Measurements from ENCODE around the gene TMEM51. TPM values are rescaled to one million over a fixed set of nuclear protein-coding genes. Genes with fewer than 3 reads are reported as not detected.

TMEM51 gene
- polyA plus RNA-seq, 1 donor (not counting 4 experiments of a cell fraction or from before 2014, with no cell fraction given), result 12.9 TPM

DNA sequence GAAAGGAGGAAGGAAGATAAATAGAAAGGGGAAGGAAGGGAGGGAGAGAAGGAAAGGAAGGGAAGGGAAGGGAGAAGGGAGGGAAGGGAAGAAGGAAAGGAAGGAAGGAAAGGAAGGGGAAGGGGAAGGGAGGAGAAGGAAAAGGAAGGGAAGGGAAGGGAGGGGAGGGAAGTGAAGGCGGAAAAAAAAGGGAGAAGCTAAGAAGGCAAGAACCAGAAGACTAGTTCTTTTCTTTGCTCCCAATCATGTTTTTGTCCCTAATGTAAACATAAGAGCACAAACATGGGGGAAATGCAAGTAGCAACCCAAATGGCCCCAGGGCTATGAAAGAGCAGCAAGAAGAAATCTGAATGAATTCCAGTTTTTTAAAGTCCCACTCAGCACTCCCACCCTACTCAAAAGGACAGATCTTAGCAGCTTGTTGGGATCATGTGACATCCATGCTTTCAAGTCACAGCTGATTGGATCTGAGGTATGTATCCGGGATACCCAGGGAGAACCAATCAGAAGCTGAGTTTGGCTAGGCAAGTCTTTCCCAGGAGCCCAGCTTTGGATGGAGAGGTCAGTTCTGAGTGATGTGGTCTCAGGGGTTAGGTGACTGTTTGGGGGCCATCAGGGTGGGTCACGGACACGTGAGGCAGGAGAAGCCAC is 69.2 kb downstream of the TMEM51 start:
- H3K36me3 ChIP-seq (ENCODE audit: control insufficient read depth in 2 of 2, extremely low read depth in 1 of 2, insufficient read depth in 2 of 2, low read length in 2 of 2), result peaks cover 6 to 17% of the 10 kb centered on the region in 2 experiments
- H3K4me1 ChIP-seq (ENCODE audit: control insufficient read depth, extremely low read depth, insufficient read depth, low read length), result no peaks in the 10 kb centered on the region
- no peaks in the 10 kb centered on the region for H3K27me3 ChIP-seq (ENCODE audit: control insufficient read depth, extremely low read depth, insufficient read depth, low read length)
- no peak overlapping the region for H3K9ac ChIP-seq (ENCODE audit: control insufficient read depth, extremely low read depth, insufficient read depth, low read length)
- TF ChIP-seq EZH2 (IDR thresholded peaks at IDR 0.05; ENCODE audit: low read length), result no peak
- TF ChIP-seq, protein P1, sequence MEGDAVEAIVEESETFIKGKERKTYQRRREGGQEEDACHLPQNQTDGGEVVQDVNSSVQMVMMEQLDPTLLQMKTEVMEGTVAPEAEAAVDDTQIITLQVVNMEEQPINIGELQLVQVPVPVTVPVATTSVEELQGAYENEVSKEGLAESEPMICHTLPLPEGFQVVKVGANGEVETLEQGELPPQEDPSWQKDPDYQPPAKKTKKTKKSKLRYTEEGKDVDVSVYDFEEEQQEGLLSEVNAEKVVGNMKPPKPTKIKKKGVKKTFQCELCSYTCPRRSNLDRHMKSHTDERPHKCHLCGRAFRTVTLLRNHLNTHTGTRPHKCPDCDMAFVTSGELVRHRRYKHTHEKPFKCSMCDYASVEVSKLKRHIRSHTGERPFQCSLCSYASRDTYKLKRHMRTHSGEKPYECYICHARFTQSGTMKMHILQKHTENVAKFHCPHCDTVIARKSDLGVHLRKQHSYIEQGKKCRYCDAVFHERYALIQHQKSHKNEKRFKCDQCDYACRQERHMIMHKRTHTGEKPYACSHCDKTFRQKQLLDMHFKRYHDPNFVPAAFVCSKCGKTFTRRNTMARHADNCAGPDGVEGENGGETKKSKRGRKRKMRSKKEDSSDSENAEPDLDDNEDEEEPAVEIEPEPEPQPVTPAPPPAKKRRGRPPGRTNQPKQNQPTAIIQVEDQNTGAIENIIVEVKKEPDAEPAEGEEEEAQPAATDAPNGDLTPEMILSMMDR (optimal IDR thresholded peaks at IDR 0.05 in 1 of 3, IDR thresholded peaks at IDR 0.05 in 1 of 3, conservative IDR thresholded peaks at IDR 0.05 in 1 of 3; ENCODE audit: extremely low read depth in 1 of 3, insufficient read depth in 2 of 3, low read length in 3 of 3), result no peak
- DNase-seq (ENCODE audit: low read depth, low spot score) (no peak), FAIRE-seq (no peak)
- H3K4me2 ChIP-seq (ENCODE audit: control insufficient read depth, extremely low read depth, insufficient read depth, low read depth, low read length), result no peak overlapping the region
- H3K27ac ChIP-seq (ENCODE audit: control insufficient read depth, insufficient read depth, low read length), result no peak overlapping the region
- H3K9me1 ChIP-seq (ENCODE audit: control insufficient read depth, extremely low read depth, insufficient read depth, low read length), result no peaks in the 10 kb centered on the region
- no peak overlapping the region for H2AFZ ChIP-seq (ENCODE audit: control insufficient read depth, low read length)
- no peaks in the 10 kb centered on the region for H3K9me3 ChIP-seq (ENCODE audit: control insufficient read depth, low read depth, low read length)
- no peak overlapping the region for H3K4me3 ChIP-seq (ENCODE audit: control insufficient read depth in 2 of 3, extremely low read depth in 1 of 3, insufficient read depth in 2 of 3, low read depth in 1 of 3, low read length in 3 of 3)
- no peaks in the 10 kb centered on the region for H3K79me2 ChIP-seq (ENCODE audit: control insufficient read depth, insufficient read depth, low read length)
- H4K20me1 ChIP-seq (ENCODE audit: control insufficient read depth, extremely low read depth, insufficient read depth, low read length), result peaks cover 2% of the 10 kb centered on the region
- dilution Hi-C loops (cut with MboI; ENCODE audit: extremely low pct_ligation_motif_present, low sequenced_read_pairs), result no loop called here

DNA sequence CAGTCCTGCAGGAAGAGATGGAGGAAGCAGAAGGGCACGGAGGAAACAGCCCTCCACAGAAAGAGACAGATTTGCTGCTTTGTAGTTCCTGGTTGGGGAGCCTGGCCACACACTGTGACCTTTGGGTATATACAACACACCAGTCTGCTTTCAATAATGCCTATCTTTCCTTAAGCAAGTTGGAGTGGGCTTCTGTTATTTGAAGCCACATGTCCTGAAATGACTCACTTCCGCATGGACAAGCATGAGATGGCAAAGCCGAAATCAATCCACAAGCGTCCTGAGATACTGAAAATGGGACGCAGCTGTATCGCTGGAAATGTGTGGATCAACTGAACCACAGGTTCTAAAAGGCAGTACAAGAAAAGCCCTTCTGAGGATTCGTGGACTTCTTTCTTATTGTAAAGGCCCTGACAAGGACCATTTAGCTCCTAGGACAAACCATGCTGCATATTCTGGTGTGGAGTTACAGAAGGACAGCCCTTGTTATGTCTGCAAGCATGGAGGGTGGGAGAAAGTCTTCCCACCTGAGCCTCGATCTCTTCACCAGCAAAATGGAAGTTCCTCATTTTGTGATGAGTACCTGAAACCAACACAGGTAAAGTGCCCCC is 70.8 kb downstream of the TMEM51 start:
- H3K27me3 ChIP-seq (ENCODE audit: control insufficient read depth, extremely low read depth, insufficient read depth, low read length), result no peaks in the 10 kb centered on the region
- no peak for DNase-seq (ENCODE audit: low read depth, low spot score)
- peaks cover 2% of the 10 kb centered on the region for H4K20me1 ChIP-seq (ENCODE audit: control insufficient read depth, extremely low read depth, insufficient read depth, low read length)
- FAIRE-seq, result no peak
- no peak overlapping the region for H3K27ac ChIP-seq (ENCODE audit: control insufficient read depth, insufficient read depth, low read length)
- H3K9me3 ChIP-seq (ENCODE audit: control insufficient read depth, low read depth, low read length), result no peaks in the 10 kb centered on the region
- TF ChIP-seq EZH2 (IDR thresholded peaks at IDR 0.05; ENCODE audit: low read length), result no peak
- TF ChIP-seq, protein P1 (optimal IDR thresholded peaks at IDR 0.05 in 1 of 3, IDR thresholded peaks at IDR 0.05 in 1 of 3, conservative IDR thresholded peaks at IDR 0.05 in 1 of 3; ENCODE audit: extremely low read depth in 1 of 3, insufficient read depth in 2 of 3, low read length in 3 of 3), result no peak
- H3K4me1 ChIP-seq (ENCODE audit: control insufficient read depth, extremely low read depth, insufficient read depth, low read length), result no peaks in the 10 kb centered on the region
- H3K36me3 ChIP-seq (ENCODE audit: control insufficient read depth in 2 of 2, extremely low read depth in 1 of 2, insufficient read depth in 2 of 2, low read length in 2 of 2), result peaks cover 6 to 12% of the 10 kb centered on the region in 2 experiments
- no peaks in the 10 kb centered on the region for H3K9me1 ChIP-seq (ENCODE audit: control insufficient read depth, extremely low read depth, insufficient read depth, low read length)
- H3K4me2 ChIP-seq (ENCODE audit: control insufficient read depth, extremely low read depth, insufficient read depth, low read depth, low read length), result no peak overlapping the region
- no peaks in the 10 kb centered on the region for H3K79me2 ChIP-seq (ENCODE audit: control insufficient read depth, insufficient read depth, low read length)
- dilution Hi-C loops (cut with MboI; ENCODE audit: extremely low pct_ligation_motif_present, low sequenced_read_pairs), result no loop called here
- no peak overlapping the region for H3K4me3 ChIP-seq (ENCODE audit: control insufficient read depth in 2 of 3, extremely low read depth in 1 of 3, insufficient read depth in 2 of 3, low read depth in 1 of 3, low read length in 3 of 3)
- no peak overlapping the region for H2AFZ ChIP-seq (ENCODE audit: control insufficient read depth, low read length)
- H3K9ac ChIP-seq (ENCODE audit: control insufficient read depth, extremely low read depth, insufficient read depth, low read length), result no peak overlapping the region

All from keratinocyte (primary cell).